Subcutaneous abdominal adipose tissue (tissue), 5 donors: ENCODE data around the gene DQX1.

Source experiments
- H3K27ac ChIP-seq: one replicate; pipeline ENCODE4 v1.7.0; 2013; ENCODE audit warnings: low read depth, mild to moderate bottlenecking, inconsistent platforms, low read length, moderate library complexity
- H3K27me3 ChIP-seq, 5 donors: one replicate each; pipeline ENCODE4 v1.7.0; 2013; ENCODE audit warnings: low read length in 5 of 5, inconsistent platforms in 1 of 5; ENCODE audit not compliant: control insufficient read depth in 5 of 5, insufficient read depth in 4 of 5
- H3K36me3 ChIP-seq, 5 donors: one replicate each; pipeline ENCODE4 v1.7.0; 2013; ENCODE audit warnings: low read length in 5 of 5; ENCODE audit not compliant: control insufficient read depth in 5 of 5, insufficient read depth in 5 of 5
- H3K4me1 ChIP-seq, 5 donors: one replicate each; pipeline ENCODE4 v1.7.0; 2013; ENCODE audit warnings: low read length in 5 of 5, mild to moderate bottlenecking in 3 of 5, moderate library complexity in 1 of 5; ENCODE audit not compliant: control insufficient read depth in 5 of 5, insufficient read depth in 5 of 5
- H3K4me3 ChIP-seq, 5 donors: one replicate each; pipeline ENCODE4 v1.7.0; 2013; ENCODE audit warnings: low read length in 5 of 5, low read depth in 1 of 5
- H3K9ac ChIP-seq, 5 donors: one replicate each; pipeline ENCODE4 v1.7.0; 2013; ENCODE audit warnings: low read length in 5 of 5, mild to moderate bottlenecking in 4 of 5, moderate library complexity in 3 of 5
- H3K9me3 ChIP-seq, 5 donors: one replicate each; pipeline ENCODE4 v1.7.0; 2013; ENCODE audit warnings: low read length in 5 of 5; ENCODE audit not compliant: control insufficient read depth in 5 of 5
- donor health status: healthy.
- donor health status: healthy.
- donor health status: healthy.
- donor health status: healthy.
- donor health status: healthy.

The DQX1 gene, protein sequence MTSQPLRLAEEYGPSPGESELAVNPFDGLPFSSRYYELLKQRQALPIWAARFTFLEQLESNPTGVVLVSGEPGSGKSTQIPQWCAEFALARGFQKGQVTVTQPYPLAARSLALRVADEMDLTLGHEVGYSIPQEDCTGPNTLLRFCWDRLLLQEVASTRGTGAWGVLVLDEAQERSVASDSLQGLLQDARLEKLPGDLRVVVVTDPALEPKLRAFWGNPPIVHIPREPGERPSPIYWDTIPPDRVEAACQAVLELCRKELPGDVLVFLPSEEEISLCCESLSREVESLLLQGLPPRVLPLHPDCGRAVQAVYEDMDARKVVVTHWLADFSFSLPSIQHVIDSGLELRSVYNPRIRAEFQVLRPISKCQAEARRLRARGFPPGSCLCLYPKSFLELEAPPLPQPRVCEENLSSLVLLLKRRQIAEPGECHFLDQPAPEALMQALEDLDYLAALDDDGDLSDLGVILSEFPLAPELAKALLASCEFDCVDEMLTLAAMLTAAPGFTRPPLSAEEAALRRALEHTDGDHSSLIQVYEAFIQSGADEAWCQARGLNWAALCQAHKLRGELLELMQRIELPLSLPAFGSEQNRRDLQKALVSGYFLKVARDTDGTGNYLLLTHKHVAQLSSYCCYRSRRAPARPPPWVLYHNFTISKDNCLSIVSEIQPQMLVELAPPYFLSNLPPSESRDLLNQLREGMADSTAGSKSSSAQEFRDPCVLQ

DNA sequence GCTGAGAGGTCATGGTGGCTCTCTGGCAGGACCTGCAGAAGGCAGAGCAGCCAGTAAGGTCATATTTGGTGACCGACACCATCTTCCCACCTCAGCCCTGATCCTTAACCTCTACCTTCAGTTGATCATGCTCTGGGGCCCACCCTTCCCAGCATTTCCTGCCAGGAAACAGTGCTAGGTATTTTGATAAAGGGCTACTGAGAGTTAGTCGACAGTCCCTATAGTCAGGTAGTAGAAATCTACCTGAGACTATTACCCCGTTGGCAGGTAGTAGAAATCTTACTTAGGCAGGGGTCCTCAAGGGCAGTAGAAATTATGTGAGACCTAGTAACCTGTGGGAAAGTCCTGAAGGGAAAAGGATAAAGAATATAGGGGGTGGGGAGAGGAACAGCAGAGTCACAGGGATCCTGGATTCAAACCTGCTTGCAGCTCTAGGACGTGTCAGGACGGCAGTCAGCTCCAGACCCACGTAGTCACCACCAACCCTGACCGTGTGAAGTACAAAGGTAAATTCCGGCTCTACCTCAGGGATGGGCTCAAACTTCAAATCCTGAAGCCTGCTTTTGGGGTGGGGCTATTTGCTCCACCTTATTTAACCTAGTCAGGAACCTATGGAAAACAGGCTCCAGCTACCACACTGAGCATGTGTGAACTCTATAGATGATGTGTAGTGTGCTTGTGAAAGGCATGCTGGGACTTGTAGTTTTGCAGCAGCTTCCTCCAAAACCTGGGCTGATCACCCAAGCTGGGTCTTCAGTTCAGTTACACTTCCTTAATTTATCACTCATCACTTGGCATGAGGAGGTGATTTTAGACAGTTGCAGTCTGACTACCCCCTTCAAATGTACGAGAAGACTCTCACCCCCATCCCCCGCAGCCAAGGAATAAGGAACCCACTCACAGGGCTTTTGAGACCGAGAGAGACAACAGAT is at the start of gene DQX1:
DQX1 (minus strand) TSS at position 515 of the 932 bp plus-strand sequence; CDS start at position 13, 502 bp downstream.
- H3K9ac ChIP-seq = no peak within 1 kb of the TSS
- H3K9me3 ChIP-seq = no peaks in the 10 kb centered on the region
- H3K27ac ChIP-seq = no peak within 1 kb of the TSS

DNA sequence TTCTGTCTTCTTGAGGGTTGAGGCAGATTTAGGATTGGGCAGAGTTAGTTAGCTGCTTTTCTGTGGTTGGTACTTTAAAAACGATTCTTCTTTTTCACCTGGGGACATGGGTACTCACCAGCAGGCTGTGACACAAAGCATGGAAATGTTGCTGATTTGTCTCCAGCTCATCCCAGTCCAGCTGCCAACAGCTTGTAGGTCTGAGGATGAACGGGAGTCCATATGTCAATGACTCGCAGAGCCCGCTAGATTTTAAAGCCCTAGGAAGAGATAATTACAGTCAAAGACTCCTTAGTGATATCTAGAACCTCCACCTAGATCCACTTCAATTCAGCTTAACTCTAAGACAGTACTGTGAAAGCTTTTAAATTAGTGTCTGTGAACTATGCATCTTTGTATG is 49.3 kb upstream of the DQX1 start:
- no peaks in the 10 kb centered on the region for H3K9me3 ChIP-seq
- H3K4me1 ChIP-seq = peaks cover 2 to 50% (median 30%) of the 10 kb centered on the region in 5 donors
- H3K4me3 ChIP-seq = no peak overlapping the region
- H3K36me3 ChIP-seq = no peaks in the 10 kb centered on the region
- H3K9ac ChIP-seq = no peak overlapping the region
- no peaks in the 10 kb centered on the region for H3K27me3 ChIP-seq
- H3K27ac ChIP-seq = no peak overlapping the region

More for the DNA sequence above, at the start of gene DQX1:
- no peak within 1 kb of the TSS for H3K4me3 ChIP-seq
- peaks cover 0 to 3% (median 0%) of the 10 kb centered on the region in 5 donors for H3K27me3 ChIP-seq
- peaks cover 0 to 32% (median 27%) of the 10 kb centered on the region in 5 donors for H3K36me3 ChIP-seq
- peaks cover 2 to 25% (median 22%) of the 10 kb centered on the region in 5 donors for H3K4me1 ChIP-seq

- peak overlapping the region in 2 of 5 donors; percentile 0 to 6 for H3K4me3 ChIP-seq
- peaks cover 2 to 50% (median 30%) of the 10 kb centered on the region in 5 donors for H3K4me1 ChIP-seq
- H3K27me3 ChIP-seq = no peaks in the 10 kb centered on the region
- H3K27ac ChIP-seq = no peak overlapping the region
- H3K9me3 ChIP-seq = no peaks in the 10 kb centered on the region
- H3K36me3 ChIP-seq = no peaks in the 10 kb centered on the region
- no peak overlapping the region for H3K9ac ChIP-seq
These were observed 47.9 kb upstream of the DQX1 start for GRCh38 chr2:74573747-74574562.

DNA sequence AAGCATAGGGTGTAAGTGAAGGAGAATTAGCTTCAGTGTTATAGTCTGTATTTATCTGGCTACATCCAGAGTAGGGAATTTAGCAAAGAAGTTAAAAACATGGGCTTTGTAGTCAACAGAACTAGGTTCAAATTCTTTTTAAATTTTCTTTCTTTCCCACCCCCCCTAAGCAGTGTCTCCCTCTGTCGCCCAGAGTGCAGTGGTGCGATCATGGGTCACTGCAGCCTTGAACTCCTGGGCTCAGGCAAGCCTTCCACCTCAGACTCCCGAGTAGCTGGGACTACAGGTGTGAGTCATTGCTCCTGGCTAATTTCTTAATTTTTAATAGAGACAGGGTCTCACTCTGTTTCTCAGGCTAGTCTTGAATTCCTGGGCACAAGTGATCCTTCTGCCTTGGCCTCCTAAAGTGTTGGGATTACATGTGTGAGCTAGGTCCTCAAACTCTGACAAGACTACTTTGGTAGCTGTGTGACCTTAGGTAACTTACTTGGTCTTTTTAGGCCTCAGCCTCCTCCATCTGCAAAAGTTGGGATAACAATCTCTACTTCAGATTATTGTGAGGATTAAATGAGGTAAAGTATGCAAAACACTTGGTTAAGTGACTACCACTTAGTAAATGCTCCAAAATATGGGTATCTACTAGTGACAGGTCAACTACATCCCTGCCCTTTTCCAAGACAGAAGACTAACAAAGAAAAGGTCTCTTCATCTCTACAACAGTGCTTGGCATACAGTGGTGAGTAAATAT is 46.3 kb upstream of the DQX1 start:
- H3K27ac ChIP-seq = no peak overlapping the region

GRCh38 chr2:74571058-74571457 is 45.0 kb upstream of the DQX1 start:
- Histone ChIP-seq H3K9ac (no peak overlapping the region), H3K4me1 (peaks cover 5 to 56% (median 31%) of the 10 kb centered on the region in 5 donors), H3K9me3 (no peaks in the 10 kb centered on the region), H3K4me3 (no peak overlapping the region), H3K36me3 (no peaks in the 10 kb centered on the region), H3K27ac (no peak overlapping the region), H3K27me3 (no peaks in the 10 kb centered on the region)

More for the DNA sequence above, 46.3 kb upstream of the DQX1 start:
- H3K9ac ChIP-seq = no peak overlapping the region
- no peaks in the 10 kb centered on the region for H3K9me3 ChIP-seq
- H3K4me1 ChIP-seq = peaks cover 4 to 58% (median 33%) of the 10 kb centered on the region in 5 donors
- no peak overlapping the region for H3K4me3 ChIP-seq
- no peaks in the 10 kb centered on the region for H3K36me3 ChIP-seq
- no peaks in the 10 kb centered on the region for H3K27me3 ChIP-seq

DNA sequence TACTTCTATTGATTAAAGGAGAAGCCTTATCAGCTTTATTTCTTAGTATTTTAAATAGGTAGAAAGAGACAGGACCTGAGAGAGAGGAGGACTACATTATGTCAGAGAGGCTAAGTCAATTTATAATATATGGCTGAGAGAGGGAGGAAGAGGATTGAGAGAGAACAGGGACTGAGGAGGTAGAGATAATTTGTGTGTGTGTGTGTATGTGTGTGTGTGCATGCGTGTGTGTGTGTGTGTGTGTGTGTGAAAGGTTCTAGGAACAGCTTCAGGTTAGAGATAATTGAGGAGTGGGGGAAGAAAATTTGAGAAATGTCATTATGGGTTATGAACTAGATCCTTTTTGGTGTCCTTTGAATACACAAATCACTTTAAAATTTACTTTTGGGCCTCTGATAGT is 43.7 kb upstream of the DQX1 start:
- H3K36me3 ChIP-seq = no peaks in the 10 kb centered on the region
- no peak overlapping the region for H3K4me3 ChIP-seq

GRCh38 chr2:74567881-74568280 is 41.9 kb upstream of the DQX1 start:
- Histone ChIP-seq H3K4me3 (no peak overlapping the region), H3K9me3 (no peaks in the 10 kb centered on the region), H3K9ac (peak overlapping the region in 3 of 5 donors; percentile 5 to 79 (median 54)), H3K4me1 (peaks cover 5 to 32% (median 27%) of the 10 kb centered on the region in 5 donors), H3K27me3 (no peaks in the 10 kb centered on the region), H3K36me3 (no peaks in the 10 kb centered on the region), H3K27ac (peak overlapping the region; percentile 98)

More for the DNA sequence above, 43.7 kb upstream of the DQX1 start:
- no peak overlapping the region for H3K9ac ChIP-seq
- H3K4me1 ChIP-seq = peaks cover 5 to 47% (median 28%) of the 10 kb centered on the region in 5 donors
- H3K27ac ChIP-seq = no peak overlapping the region
- no peaks in the 10 kb centered on the region for H3K27me3 ChIP-seq
- no peaks in the 10 kb centered on the region for H3K9me3 ChIP-seq

DNA sequence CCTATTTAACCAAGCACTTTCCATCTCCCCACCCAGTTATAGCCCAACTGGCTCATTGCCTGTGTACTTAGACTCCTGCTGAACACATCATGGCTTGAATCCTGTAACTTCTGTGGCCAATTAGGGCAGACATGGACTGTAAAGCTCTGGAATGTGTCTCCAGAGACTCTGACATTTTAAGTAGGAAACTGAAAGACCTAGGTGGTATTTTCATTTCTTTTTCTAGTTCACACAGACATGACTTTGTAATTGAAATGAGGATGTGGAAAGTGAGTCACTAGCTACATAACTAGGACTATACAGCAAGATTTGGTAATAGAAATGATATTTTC is 40.7 kb upstream of the DQX1 start:
- H3K4me3 ChIP-seq = no peak overlapping the region
- H3K9me3 ChIP-seq = no peaks in the 10 kb centered on the region
- peak overlapping the region in 1 of 5 donors; percentile 79 for H3K9ac ChIP-seq
- H3K27me3 ChIP-seq = peaks cover 0 to 2% (median 0%) of the 10 kb centered on the region in 5 donors
- H3K36me3 ChIP-seq = no peaks in the 10 kb centered on the region
- H3K27ac ChIP-seq = peak overlapping the region; percentile 98
- peaks cover 5 to 32% (median 27%) of the 10 kb centered on the region in 5 donors for H3K4me1 ChIP-seq
